GM21447 (cell line): Measurements from ENCODE around the gene SLC66A2.

Source experiments
- ATAC-seq: cut with Tn5 transposase; IDR thresholded peaks from one replicate; pipeline ENCODE4 v1.9.1; 2021; ENCODE audit not compliant: unreplicated experiment

The SLC66A2 gene

GRCh38 chr18:79938196-79938595 lies 13.3 kb downstream of the SLC66A2 start:
- no peak for ATAC-seq

- ATAC-seq: no peak
Observed at GRCh38 chr18:79937103-79937860, 14.2 kb downstream of the SLC66A2 start.

GRCh38 chr18:79936641-79937040 lies 14.8 kb downstream of the SLC66A2 start:
- no peak for ATAC-seq

DNA sequence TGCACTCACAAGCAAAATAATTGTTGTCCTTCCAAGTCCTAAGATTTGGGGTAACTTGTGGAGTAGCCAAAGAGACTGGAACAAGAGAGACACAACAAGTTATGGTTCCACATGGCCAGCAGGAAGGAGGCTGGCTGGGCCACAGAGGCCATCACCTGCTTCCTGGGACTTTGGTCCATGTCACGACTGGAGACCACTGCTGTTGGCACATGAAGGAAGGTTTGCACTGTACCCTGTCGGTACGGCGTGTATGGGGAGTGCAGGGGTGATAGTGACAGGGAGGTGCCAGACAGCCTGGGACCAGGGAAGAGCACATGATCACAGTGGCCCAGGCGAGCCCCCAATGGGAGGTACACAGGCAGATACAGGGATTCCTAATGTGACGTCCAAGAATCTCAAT lies 15.5 kb downstream of the SLC66A2 start:
- no peak for ATAC-seq

- ATAC-seq: no peak
Observed at GRCh38 chr18:79935499-79935898, 16.0 kb downstream of the SLC66A2 start.

DNA sequence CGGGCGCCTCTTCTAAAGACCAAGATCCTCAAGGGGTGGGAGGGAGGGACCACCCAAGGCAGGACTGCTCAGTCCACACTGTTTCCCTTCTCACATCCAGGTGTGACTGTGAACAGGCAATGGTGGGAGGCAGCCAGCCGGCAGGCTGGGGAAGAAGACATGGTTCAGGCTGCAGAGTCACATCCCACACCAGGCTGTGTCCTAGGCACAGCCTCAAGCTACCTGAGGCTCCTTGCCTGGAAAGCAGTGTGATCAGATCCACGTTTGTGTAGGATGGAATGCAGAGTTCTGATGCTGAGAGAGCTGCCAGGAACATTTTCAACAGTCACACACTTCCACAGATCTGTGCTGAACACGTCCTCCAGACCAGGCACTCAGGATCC lies 16.4 kb downstream of the SLC66A2 start:
- ATAC-seq: no peak

- ATAC-seq: no peak
Observed at GRCh38 chr18:79934311-79935097, 16.9 kb downstream of the SLC66A2 start.

GRCh38 chr18:79933765-79934164 lies 17.7 kb downstream of the SLC66A2 start:
- ATAC-seq: no peak

DNA sequence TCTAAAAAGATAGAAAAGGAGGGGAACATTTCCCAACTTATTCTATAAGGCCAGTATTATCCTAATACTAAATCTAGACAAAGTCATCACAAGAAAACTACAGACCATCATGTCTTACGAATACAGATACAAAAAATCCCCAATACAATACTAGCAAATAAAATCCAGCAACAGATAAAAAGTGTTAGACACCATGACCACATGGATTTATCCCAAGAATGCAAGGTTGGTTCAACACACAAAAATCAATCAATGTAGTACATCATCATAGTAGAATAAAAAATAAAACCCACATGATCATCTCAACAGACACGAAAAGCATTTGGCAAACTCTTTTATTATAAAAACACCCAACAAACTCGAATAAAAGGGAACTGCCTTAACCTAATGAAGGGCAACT lies 18.5 kb downstream of the SLC66A2 start:
- ATAC-seq: no peak

- ATAC-seq: no peak
Observed at GRCh38 chr18:79931475-79931874, 20.0 kb downstream of the SLC66A2 start.

DNA sequence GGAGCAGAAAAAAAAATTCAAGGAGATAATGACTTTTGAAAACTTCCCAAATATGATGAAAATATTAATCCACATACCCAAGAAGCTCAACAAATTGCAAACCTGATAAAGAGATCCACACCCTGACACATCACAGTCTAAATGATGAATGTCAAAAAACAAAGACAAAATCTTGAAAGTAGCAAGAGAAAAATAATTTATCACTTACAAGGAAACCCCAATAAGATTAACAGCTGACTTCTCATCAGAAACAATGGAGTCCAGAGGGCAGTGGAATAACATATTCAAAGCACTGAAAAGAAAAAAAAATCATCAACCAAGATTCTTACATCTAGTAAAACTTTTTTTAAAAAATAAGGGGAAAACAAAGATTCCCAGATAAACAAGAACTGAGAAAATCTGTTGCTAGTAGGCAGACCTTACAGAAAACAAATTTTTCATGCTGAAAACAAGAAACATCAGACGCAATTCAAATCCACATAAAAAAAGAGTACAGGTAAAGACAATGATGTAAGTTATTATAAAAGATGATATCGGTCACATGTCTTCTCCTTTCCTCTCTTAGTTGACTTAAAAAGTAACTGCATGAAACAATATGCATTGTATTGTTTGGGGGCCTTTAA lies 21.3 kb downstream of the SLC66A2 start:
- no peak for ATAC-seq

GRCh38 chr18:79928563-79928960 lies 22.9 kb downstream of the SLC66A2 start:
- no peak for ATAC-seq

DNA sequence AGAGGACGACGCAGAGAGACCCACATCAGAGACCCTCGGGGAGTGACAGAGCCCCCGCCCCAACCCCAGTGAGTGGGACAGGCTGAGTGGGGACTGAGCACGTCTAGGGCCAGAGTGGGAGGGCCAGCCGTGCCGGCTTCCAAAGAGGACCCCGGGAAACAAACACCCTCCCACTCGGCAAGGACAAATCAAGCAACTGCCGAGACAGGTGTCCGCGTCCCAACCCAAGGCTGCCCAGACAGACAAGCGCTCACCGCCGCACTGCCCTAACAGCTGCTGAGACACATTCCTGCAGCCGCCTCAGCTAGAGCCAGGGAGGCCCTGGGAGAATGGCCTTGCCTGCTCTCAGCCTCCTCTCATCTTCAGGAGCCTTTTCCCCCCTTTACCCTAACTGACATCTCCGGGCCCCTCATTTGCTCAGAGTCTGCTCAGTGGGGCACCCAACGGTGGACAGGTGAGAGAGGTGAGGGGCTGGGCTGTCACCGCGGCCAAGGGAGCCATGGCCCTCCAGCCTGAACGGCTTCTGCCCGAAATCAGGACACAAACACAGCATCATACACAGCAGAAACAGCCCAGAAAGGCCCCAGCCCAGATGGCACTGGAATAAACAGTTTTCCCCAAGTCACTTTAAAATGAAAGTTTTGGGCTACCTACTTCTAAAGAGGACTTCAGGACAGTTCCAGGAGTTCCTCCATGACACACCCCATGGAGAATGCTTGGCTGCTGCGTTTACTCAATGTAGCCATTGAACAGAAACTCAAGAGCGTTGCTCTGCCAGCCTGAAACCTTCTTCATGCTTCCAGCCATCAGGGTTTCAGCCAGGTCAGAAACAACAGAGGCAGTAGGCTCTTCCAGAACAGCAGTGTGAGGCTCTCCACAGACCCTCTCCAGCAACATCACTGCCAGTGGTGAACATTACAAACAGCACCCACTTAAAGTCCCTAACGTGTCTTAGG lies 23.6 kb downstream of the SLC66A2 start:
- no peak for ATAC-seq

GRCh38 chr18:79926715-79927606 lies 24.5 kb downstream of the SLC66A2 start:
- no peak for ATAC-seq

DNA sequence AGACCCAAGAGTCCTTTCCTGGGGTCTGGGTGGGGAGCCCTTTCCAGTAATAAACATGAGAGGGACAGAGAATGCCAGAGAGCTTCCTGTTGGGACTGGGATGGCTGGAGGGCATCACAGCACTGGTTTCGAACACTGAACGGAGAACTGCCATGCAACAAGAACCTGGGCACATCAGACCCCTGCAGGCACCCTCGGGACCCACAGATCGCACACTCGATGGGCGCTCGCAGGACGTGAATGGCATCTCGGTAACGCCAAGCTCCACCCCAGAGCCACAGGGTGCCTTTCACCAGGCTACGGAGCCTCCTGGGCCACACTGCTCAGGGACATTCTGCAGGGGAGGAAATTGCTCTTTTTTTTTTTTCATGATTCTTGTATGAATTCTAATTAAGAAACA lies 25.1 kb downstream of the SLC66A2 start:
- no peak for ATAC-seq

- ATAC-seq: no peak
Observed at GRCh38 chr18:79924814-79925731, 26.4 kb downstream of the SLC66A2 start.

DNA sequence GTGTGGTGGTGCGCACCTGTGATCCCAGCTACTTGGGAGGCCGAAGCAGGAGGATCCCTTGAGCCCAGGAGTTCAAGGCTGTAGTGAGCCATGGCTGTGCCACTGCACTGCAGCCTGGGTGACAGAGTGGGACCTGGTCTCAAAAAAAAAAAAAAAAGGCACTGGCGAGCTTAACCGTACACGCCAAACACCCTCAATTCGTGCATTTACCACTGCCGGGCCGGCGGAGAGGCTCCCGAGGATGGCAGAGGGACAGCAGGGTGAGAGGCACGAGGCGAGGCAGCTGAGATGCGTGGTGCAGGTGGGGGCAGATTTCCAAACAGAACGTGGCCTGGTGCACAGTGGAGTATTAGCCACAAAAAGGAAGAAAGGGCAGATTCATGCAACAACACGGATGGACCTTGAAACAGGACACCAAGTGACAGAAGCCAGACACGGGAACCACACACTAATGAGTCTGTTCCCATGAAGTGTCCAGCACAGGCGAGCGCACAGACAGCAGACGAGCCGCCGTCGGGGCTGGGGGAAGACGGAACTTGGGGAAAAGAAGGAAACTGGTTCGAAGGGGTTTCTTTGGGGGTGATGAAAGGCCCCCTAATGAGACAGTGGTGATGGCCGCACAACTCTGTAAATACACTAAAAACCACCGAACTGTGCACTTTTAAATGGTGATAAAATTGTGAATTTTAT lies 27.4 kb downstream of the SLC66A2 start:
- no peak for ATAC-seq

DNA sequence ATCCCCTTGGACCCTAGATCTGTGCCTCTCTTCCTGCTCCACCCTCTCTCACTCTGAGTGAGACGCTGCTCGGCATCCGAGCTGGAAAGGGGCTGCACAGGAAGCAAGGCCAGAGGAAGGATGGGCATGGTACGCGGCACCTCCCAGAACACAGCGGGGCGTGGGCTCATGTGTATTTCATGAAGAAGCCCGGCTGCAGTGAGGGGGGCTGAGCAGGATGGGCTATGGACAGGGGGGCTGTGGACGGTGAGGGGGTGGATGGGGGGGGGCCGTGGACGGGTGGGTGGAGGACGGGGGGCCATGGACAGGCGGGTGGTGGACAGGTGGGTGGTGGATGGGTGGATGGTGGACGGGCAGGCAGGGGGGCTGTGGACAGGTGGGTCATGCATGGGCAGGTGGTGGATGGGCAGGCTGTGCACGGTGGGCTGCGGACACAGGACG lies 28.5 kb downstream of the SLC66A2 start:
- no peak for ATAC-seq
